ENCODE measurements around the gene FADS6. TPM values are rescaled to one million over a fixed set of nuclear protein-coding genes. Genes with fewer than 3 reads are reported as not detected.

The FADS6 gene
- total RNA-seq, 2 donors from 2014 or later = not detected

DNA sequence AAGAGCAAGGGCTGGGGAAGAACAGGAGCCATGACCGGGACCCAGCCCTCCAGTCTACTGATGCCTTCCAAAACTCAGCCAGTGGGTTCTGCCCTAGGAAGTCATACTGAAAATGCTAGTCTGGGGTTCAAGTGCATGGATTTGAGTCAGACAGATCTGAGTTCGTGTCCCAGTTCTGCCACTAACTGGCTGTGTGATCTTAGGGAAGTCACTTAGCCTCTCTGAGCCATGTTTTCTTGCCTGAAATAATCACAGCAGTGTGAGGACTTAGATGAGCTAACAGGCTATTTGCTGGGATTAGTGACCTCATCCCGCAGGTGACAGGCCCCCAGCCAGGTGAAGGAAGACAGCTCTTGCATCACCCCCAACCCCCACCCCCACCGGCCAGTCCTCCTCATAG lies 38.1 kb downstream of the FADS6 start:
- peak overlapping the region; percentile 47 to 69 for H3K27ac ChIP-seq
- no peaks in the 10 kb centered on the region for H3K9me3 ChIP-seq
- TF ChIP-seq, protein P1, sequence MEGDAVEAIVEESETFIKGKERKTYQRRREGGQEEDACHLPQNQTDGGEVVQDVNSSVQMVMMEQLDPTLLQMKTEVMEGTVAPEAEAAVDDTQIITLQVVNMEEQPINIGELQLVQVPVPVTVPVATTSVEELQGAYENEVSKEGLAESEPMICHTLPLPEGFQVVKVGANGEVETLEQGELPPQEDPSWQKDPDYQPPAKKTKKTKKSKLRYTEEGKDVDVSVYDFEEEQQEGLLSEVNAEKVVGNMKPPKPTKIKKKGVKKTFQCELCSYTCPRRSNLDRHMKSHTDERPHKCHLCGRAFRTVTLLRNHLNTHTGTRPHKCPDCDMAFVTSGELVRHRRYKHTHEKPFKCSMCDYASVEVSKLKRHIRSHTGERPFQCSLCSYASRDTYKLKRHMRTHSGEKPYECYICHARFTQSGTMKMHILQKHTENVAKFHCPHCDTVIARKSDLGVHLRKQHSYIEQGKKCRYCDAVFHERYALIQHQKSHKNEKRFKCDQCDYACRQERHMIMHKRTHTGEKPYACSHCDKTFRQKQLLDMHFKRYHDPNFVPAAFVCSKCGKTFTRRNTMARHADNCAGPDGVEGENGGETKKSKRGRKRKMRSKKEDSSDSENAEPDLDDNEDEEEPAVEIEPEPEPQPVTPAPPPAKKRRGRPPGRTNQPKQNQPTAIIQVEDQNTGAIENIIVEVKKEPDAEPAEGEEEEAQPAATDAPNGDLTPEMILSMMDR (IDR thresholded peaks at IDR 0.05) = no peak
- H3K4me3 ChIP-seq = no peak overlapping the region
- no peak for DNase-seq (ENCODE audit: low spot score)
- H3K4me1 ChIP-seq = peaks cover 0 to 29% of the 10 kb centered on the region in 2 donors
- peaks cover 7% of the 10 kb centered on the region in 2 donors for H3K27me3 ChIP-seq
- no peaks in the 10 kb centered on the region for H3K36me3 ChIP-seq

DNA sequence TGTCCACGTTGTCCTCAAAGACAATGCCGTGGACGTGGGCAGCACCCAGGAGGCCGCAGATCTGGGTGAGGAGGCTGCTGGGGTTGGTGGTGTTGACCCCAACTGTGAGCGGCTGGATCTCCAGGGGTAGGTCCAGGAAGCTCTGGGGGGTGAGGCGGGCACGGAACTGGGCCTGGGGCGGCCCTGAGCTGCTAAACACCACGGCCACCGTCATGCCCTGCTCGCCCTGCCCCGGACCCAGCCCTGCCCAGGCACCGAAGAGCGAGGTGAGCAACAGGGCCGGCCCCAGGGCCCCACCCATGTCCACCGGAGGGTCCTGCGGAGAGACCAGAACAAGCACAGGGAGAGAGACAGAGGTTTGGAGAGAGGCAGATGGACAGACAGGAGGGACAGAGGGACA lies 38.6 kb downstream of the FADS6 start:
- peaks cover 7% of the 10 kb centered on the region in 2 donors for H3K27me3 ChIP-seq
- no peak overlapping the region for H3K4me3 ChIP-seq
- TF ChIP-seq, protein P1 (IDR thresholded peaks at IDR 0.05) = no peak
- peak overlapping the region in 1 of 2 donors; percentile 69 for H3K27ac ChIP-seq
- H3K9me3 ChIP-seq = no peaks in the 10 kb centered on the region
- DNase-seq (ENCODE audit: low spot score) = no peak
- no peaks in the 10 kb centered on the region for H3K36me3 ChIP-seq
- H3K4me1 ChIP-seq = peaks cover 0 to 24% of the 10 kb centered on the region in 2 donors

DNA sequence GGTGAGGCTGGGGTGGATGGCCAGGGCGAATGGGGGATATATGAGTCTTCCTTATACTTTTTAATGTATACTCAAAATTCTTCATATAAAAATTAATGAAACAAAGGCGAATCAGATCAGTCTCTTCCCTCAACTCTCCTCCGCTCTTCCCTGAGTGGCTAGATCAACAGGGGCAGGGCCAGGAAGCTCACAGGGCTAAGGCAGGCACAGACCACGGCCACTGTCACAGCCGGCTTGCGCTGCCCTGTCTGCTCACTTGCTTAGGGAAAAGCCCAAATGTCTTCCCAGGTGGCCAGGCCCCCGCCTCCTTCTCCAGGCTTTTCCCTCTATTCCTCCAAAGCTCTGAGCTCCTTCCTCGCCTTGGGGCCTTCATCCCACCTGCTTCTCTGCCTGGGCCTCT lies 39.8 kb downstream of the FADS6 start:
- Histone ChIP-seq H3K36me3 (no peaks in the 10 kb centered on the region), H3K4me1 (peaks cover 0 to 14% of the 10 kb centered on the region in 2 donors), H3K4me3 (no peak overlapping the region), H3K27me3 (no peaks in the 10 kb centered on the region), H3K27ac (no peak overlapping the region), H3K9me3 (no peaks in the 10 kb centered on the region)
- TF ChIP-seq, protein P1 (IDR thresholded peaks at IDR 0.05) = no peak
- DNase-seq (ENCODE audit: low spot score) = no peak

DNA sequence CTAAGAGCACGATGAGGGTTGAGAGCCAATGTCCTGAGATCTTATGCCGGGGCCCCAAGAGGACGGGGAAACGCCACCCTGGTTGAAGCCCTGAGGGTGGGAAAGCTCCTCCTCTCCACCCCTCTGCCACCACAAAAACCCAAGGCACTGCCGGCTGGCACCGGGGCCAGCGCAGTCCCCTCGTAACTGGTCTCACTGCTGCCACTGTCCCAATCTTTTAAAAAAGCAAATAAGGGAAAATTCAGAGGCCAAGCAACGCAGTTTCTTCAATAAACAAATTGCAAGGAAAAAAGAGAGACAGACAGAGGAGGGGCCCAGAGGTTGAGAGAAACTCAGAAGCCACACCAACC lies 40.4 kb downstream of the FADS6 start:
- H3K36me3 ChIP-seq = no peaks in the 10 kb centered on the region
- H3K27me3 ChIP-seq = no peaks in the 10 kb centered on the region
- H3K27ac ChIP-seq = no peak overlapping the region
- no peak for DNase-seq (ENCODE audit: low spot score)
- no peaks in the 10 kb centered on the region for H3K9me3 ChIP-seq
- TF ChIP-seq, protein P1 (IDR thresholded peaks at IDR 0.05) = no peak
- H3K4me1 ChIP-seq = peaks cover 0 to 13% of the 10 kb centered on the region in 2 donors
- H3K4me3 ChIP-seq = no peak overlapping the region

DNA sequence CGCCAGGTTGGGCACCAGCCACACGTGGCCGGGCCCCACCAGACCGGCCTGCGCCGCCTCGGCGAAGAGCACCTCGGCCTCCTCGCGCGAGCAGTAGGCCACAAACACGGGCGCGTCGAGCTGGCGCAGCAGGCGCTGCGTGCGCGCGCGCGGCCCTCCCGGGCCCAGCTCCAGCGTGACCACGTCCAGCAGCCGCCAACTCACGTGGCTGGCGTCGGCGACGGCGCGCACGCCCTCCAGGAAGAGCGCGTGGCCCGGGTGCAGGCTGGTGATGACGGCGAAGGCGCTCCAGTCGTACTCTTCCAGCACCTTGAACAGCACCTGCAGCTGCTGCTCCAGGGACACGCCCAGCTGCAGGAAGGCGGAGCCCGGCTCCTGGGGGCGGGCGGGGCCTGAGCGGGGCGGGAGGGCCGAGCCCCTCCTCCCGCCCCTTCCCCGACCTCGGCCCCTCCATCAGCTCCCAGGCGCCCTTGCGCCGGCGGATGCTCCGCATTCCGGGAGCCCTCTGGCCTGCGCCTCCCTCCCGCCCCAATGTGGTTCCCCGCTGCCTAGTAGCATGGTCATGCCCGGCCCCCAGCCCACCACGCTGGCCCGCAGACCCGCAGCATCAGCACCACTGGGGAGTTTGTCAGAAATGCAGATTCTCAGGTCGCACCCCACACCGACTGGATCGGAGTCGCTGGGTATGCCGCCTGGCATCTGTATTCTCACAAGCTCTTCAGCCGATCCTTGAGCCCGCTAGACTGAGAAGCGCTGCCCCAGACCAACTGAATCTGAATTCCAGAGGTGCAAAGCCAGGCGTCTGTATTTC lies 41.0 kb downstream of the FADS6 start:
- peak overlapping the region in 1 of 2 donors; percentile 3 for H3K4me3 ChIP-seq
- no peak for DNase-seq (ENCODE audit: low spot score)

More for the DNA sequence above, 41.0 kb downstream of the FADS6 start:
- no peaks in the 10 kb centered on the region for H3K36me3 ChIP-seq
- H3K9me3 ChIP-seq = no peaks in the 10 kb centered on the region
- H3K4me1 ChIP-seq = peaks cover 0 to 13% of the 10 kb centered on the region in 2 donors
- no peak overlapping the region for H3K27ac ChIP-seq
- TF ChIP-seq, protein P1 (IDR thresholded peaks at IDR 0.05) = no peak
- no peaks in the 10 kb centered on the region for H3K27me3 ChIP-seq

All from right atrium auricular region (tissue), 2 donors.